HCT116 (cell line): ENCODE measurements around the gene SOCS3. TPM values are rescaled to one million over a fixed set of nuclear protein-coding genes. Genes with fewer than 3 reads are reported as not detected.

Experiments
- ATAC-seq: fragments of 200-7000 bp; cut with Tn5 transposase; 2 replicates; pipeline ENCODE4 v1.9.1; 2020; ENCODE audit warnings: mild to moderate bottlenecking, moderate library complexity
- BruUV-seq: library from RNA; stranded (reverse); fragments of 400-500 nt; replicated peaks from 2 replicates; lab custom pipeline; 2021; lab: Mats Ljungman, UMichigan
- CTCF ChIA-PET: fragments of 300-600 bp; sonication (Branson Sonifier 250); formaldehyde crosslinking; loops from one replicate; lab custom pipeline; 2021; ENCODE audit warnings: antibody characterized with exemption; lab: Charles Lee
- POLR2A ChIA-PET: fragments of 300-600, 350-600 bp; sonication (Branson Sonifier 250); formaldehyde crosslinking; loops from one replicate; lab custom pipeline; 2021; ENCODE audit warnings: antibody characterized with exemption; lab: Charles Lee
- RAD21 ChIA-PET, 2 experiments: fragments of 300-600 bp; sonication (Branson Sonifier 250); formaldehyde crosslinking; loops; one replicate each; lab custom pipeline; 2023; ENCODE audit warnings: low total read pairs in 2 of 2; ENCODE audit not compliant: uncharacterized antibody in 2 of 2, unreplicated experiment in 2 of 2, low non-redundant PET in 1 of 2; lab: Charles Lee
- DNase-seq: peaks from one replicate; pipeline ENCODE4 v3.0.0-alpha.2; 2010; ENCODE audit warnings: low read depth, low spot score
- H2AFZ ChIP-seq: fragments of 200-600 bp; shearing (Covaris generic), sonication (generic); 2 replicates; pipeline ENCODE4 v1.6.1; 2017; ENCODE audit warnings: low read depth, mixed run types, mixed read lengths, antibody characterized with exemption, low read length; ENCODE audit not compliant: poor library complexity, severe bottlenecking
- H3K27ac ChIP-seq: 2 replicates; pipeline ENCODE4 v1.5.1; 2012; ENCODE audit warnings: low read depth, low read length
- H3K27me3 ChIP-seq: fragments of 200-600 bp; sonication (generic); 2 replicates; pipeline ENCODE4 v1.6.1; 2016; ENCODE audit warnings: mixed run types, low read length, mixed read lengths; ENCODE audit not compliant: insufficient read depth
- H3K36me3 ChIP-seq, 2 experiments: fragments of 200-500 bp in 1 of 2; fragments of 200-600 bp in 1 of 2; sonication (Bioruptor generic) in 1 of 2; sonication (generic) in 1 of 2; 2 replicates each; pipeline versions ENCODE4 v1.5.1 to v1.6.1; 2014 to 2016; ENCODE audit warnings: low read length in 2 of 2, inconsistent platforms in 1 of 2, mixed read lengths in 1 of 2, mixed run types in 1 of 2; ENCODE audit not compliant: insufficient read depth in 2 of 2, control insufficient read depth in 1 of 2
- H3K4me1 ChIP-seq, 2 experiments: fragments of 200-600 bp in 1 of 2; sonication (generic) in 1 of 2; 2 replicates each; pipeline versions ENCODE4 v1.5.1 to v1.6.1; 2012 to 2017; ENCODE audit warnings: low read length in 2 of 2, inconsistent platforms in 1 of 2, mild to moderate bottlenecking in 1 of 2, mixed read lengths in 1 of 2, mixed run types in 1 of 2, moderate library complexity in 1 of 2; ENCODE audit not compliant: insufficient read depth in 2 of 2, control insufficient read depth in 1 of 2
- H3K4me2 ChIP-seq: fragments of 200-600 bp; sonication (generic); 2 replicates; pipeline ENCODE4 v1.6.1; 2017; ENCODE audit warnings: mixed run types, low read length, mixed read lengths
- H3K4me3 ChIP-seq, 2 experiments: fragments of 200-600 bp in 1 of 2; sonication (generic) in 1 of 2; replicated peaks in 1 of 2; 2 replicates each; pipeline ENCODE4 v1.5.1; 2011 to 2016; ENCODE audit warnings: low read length in 2 of 2, control low read depth in 1 of 2, low read depth in 1 of 2, mild to moderate bottlenecking in 1 of 2, mixed read lengths in 1 of 2, mixed run types in 1 of 2
- H3K79me2 ChIP-seq: fragments of 200-600 bp; sonication (generic); 2 replicates; pipeline ENCODE4 v1.6.1; 2017; ENCODE audit warnings: mild to moderate bottlenecking, mixed run types, low read length, moderate library complexity, mixed read lengths; ENCODE audit not compliant: insufficient read depth
- H3K9ac ChIP-seq: fragments of 200-600 bp; sonication (generic); 2 replicates; pipeline ENCODE4 v1.6.1; 2016; ENCODE audit warnings: low read length, mixed read lengths
- H3K9me2 ChIP-seq: fragments of 200-600 bp; sonication (generic), shearing (Covaris generic); 2 replicates; pipeline ENCODE4 v1.6.1; 2017; ENCODE audit warnings: mixed run types, mild to moderate bottlenecking, moderate library complexity; ENCODE audit not compliant: insufficient read depth
- H3K9me3 ChIP-seq, 2 experiments: fragments of 200-500 bp in 1 of 2; fragments of 200-600 bp in 1 of 2; sonication (Bioruptor generic) in 1 of 2; sonication (generic) in 1 of 2; 2 replicates each; pipeline ENCODE4 v1.6.1; 2014 to 2017; ENCODE audit warnings: low read length in 2 of 2, mixed read lengths in 2 of 2, inconsistent platforms in 1 of 2, low read depth in 1 of 2, mild to moderate bottlenecking in 1 of 2, mixed run types in 1 of 2, moderate library complexity in 1 of 2; ENCODE audit not compliant: control insufficient read depth in 1 of 2, insufficient read depth in 1 of 2
- H4K20me1 ChIP-seq: fragments of 200-600 bp; sonication (generic), shearing (Covaris generic); 2 replicates; pipeline ENCODE4 v1.6.1; 2017; ENCODE audit warnings: mixed run types, mild to moderate bottlenecking, moderate library complexity; ENCODE audit not compliant: insufficient read depth
- CEBPB ChIP-seq: IDR thresholded peaks from 2 replicates; pipeline ENCODE4 v1.6.1; 2012; ENCODE audit warnings: low read depth
- EGR1 ChIP-seq: IDR thresholded peaks from 2 replicates; pipeline ENCODE4 v1.6.1; 2012; ENCODE audit warnings: low read depth
- ELF1 ChIP-seq: IDR thresholded peaks from 2 replicates; pipeline ENCODE4 v1.6.1; 2012; ENCODE audit warnings: low read depth, borderline replicate concordance
- EZH2 ChIP-seq: fragments of 200-600 bp; sonication (generic); IDR thresholded peaks from 2 replicates; pipeline ENCODE4 v1.6.1; 2017; ENCODE audit warnings: antibody characterized with exemption, mixed run types
- EZH2phosphoT487 ChIP-seq: fragments of 200-600 bp; IDR thresholded peaks from 2 replicates; pipeline ENCODE4 v1.6.1; 2018; ENCODE audit warnings: antibody characterized with exemption, borderline replicate concordance
- FOSL1 ChIP-seq: IDR thresholded peaks from 2 replicates; pipeline ENCODE4 v1.6.1; 2012; ENCODE audit warnings: low read depth
- JUND ChIP-seq: IDR thresholded peaks from 2 replicates; pipeline ENCODE4 v1.6.1; 2012
- MAX ChIP-seq: IDR thresholded peaks from 2 replicates; pipeline ENCODE4 v1.6.1; 2012
- POLR2AphosphoS5 ChIP-seq: IDR thresholded peaks from 2 replicates; pipeline ENCODE4 v1.6.1; 2011; ENCODE audit warnings: mild to moderate bottlenecking, low read depth, low read length, moderate library complexity
- REST ChIP-seq: IDR thresholded peaks from 2 replicates; pipeline ENCODE4 v1.6.1; 2012; ENCODE audit warnings: low read depth
- SRF ChIP-seq: IDR thresholded peaks from 2 replicates; pipeline ENCODE4 v1.6.1; 2012; ENCODE audit warnings: low read depth
- TCF7L2 ChIP-seq: IDR thresholded peaks from 2 replicates; pipeline ENCODE4 v1.7.0; 2011; ENCODE audit warnings: borderline replicate concordance, inconsistent platforms; ENCODE audit not compliant: insufficient read depth, insufficient read length; ENCODE audit errors: extremely low read depth
- ZBTB33 ChIP-seq: IDR thresholded peaks from 2 replicates; pipeline ENCODE4 v1.6.1; 2011; ENCODE audit warnings: mild to moderate bottlenecking, low read length, moderate library complexity; ENCODE audit not compliant: insufficient replicate concordance; ENCODE audit errors: extremely low read depth
- ZFX ChIP-seq: fragments of 450-650 bp; IDR thresholded peaks from 2 replicates; pipeline ENCODE4 v1.6.1; 2017
- ZNF274 ChIP-seq: fragments of 200-500 bp; sonication (Bioruptor generic); IDR thresholded peaks from 2 replicates; pipeline ENCODE4 v1.6.1; 2014; ENCODE audit warnings: mild to moderate bottlenecking, low read depth, low read length, inconsistent platforms
- intact Hi-C: fragments of 100-400 bp; cut with micrococcal nuclease; formaldehyde crosslinking; loops from 2 replicates; pipeline ENCODE4 v1.10.0; 2022
- total RNA-seq: library from RNA; stranded (reverse); gene quantifications from one replicate; pipeline ENCODE4 v1.2.1, GENCODE V29; 2021; ENCODE audit not compliant: unreplicated experiment
- TF ChIP-seq, protein P1 (sequence below): IDR thresholded peaks from 2 replicates; pipeline ENCODE4 v1.6.1; 2012
- TF ChIP-seq, protein P2 (sequence below), 3 experiments: fragments of 200-600 bp in 1 of 3; sonication (generic) in 1 of 3; IDR thresholded peaks in 2 of 3; conservative IDR thresholded peaks in 1 of 3; 2 replicates each; pipeline ENCODE4 v1.5.1; 2012 to 2017; ENCODE audit warnings: low read depth in 2 of 3, low read length in 2 of 3, antibody characterized with exemption in 1 of 3, borderline replicate concordance in 1 of 3, control low read depth in 1 of 3, mild to moderate bottlenecking in 1 of 3, mixed read lengths in 1 of 3, mixed run types in 1 of 3, moderate library complexity in 1 of 3; ENCODE audit not compliant: insufficient read depth in 1 of 3

Gene SOCS3
- total RNA-seq, 1 experiment from 2014 or later: 26.7 TPM

GRCh38 chr17:78361225-78361701 is 1.4 kb upstream of the SOCS3 start:
- Histone ChIP-seq H3K27me3 (no peaks in the 10 kb centered on the region), H3K4me2 (peak overlapping the region; percentile 98), H4K20me1 (peaks cover 3% of the 10 kb centered on the region; the same call in 1 of the 2 replicates), H2AFZ (peak overlapping the region; percentile 64), H3K36me3 (peaks cover 15 to 22% of the 10 kb centered on the region in 2 experiments), H3K4me1 (peaks cover 13 to 53% of the 10 kb centered on the region in 2 experiments; a peak in 3 of 4 replicates), H3K9me2 (no peaks in the 10 kb centered on the region), H3K79me2 (peaks cover 33% of the 10 kb centered on the region), H3K9ac (peak overlapping the region; percentile 96), H3K27ac (no peak overlapping the region), H3K9me3 (no peaks in the 10 kb centered on the region), H3K4me3 (peak overlapping the region; percentile 86 to 96)
- intact Hi-C loops: loop anchor here (2.0 to 5.0 kb wide), 4 partner anchors 46 to 346 kb away; no protein-coding TSS in a partner anchor
- ChIA-PET RAD21 (interaction anchor here (0.6 to 1.6 kb wide), 9 partner anchors 17 to 219 kb away, joined by 3 to 9 read pairs (median 5); no protein-coding TSS in a partner anchor), POLR2A (interaction anchor here (0.7 to 3.4 kb wide), 9 partner anchors 12 to 421 kb away, joined by 3 to 21 read pairs (median 6); partner anchors contain the start of gene PGS1), CTCF (interaction anchor here (0.6 to 2.5 kb wide), 23 partner anchors 9 to 367 kb away, joined by 3 to 28 read pairs (median 6); no protein-coding TSS in a partner anchor)
- TSS peak; percentile 48 for BruUV-seq
- DNase-seq (no peak), ATAC-seq (0 out of 2 replicates have a peak, but pooled peaks have one; percentile 2)
- TF ChIP-seq ELF1 (no peak), POLR2AphosphoS5 (no peak), ZNF274 (no peak), JUND (no peak), TCF7L2 (no peak), FOSL1 (no peak), EGR1 (no peak), EZH2phosphoT487 (no peak), EZH2 (no peak), CEBPB (no peak), SRF (no peak), REST (no peak), MAX (no peak), ZBTB33 (no peak), ZFX (no peak)
- TF ChIP-seq, protein P1, sequence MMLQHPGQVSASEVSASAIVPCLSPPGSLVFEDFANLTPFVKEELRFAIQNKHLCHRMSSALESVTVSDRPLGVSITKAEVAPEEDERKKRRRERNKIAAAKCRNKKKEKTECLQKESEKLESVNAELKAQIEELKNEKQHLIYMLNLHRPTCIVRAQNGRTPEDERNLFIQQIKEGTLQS: no peak
- TF ChIP-seq, protein P2, sequence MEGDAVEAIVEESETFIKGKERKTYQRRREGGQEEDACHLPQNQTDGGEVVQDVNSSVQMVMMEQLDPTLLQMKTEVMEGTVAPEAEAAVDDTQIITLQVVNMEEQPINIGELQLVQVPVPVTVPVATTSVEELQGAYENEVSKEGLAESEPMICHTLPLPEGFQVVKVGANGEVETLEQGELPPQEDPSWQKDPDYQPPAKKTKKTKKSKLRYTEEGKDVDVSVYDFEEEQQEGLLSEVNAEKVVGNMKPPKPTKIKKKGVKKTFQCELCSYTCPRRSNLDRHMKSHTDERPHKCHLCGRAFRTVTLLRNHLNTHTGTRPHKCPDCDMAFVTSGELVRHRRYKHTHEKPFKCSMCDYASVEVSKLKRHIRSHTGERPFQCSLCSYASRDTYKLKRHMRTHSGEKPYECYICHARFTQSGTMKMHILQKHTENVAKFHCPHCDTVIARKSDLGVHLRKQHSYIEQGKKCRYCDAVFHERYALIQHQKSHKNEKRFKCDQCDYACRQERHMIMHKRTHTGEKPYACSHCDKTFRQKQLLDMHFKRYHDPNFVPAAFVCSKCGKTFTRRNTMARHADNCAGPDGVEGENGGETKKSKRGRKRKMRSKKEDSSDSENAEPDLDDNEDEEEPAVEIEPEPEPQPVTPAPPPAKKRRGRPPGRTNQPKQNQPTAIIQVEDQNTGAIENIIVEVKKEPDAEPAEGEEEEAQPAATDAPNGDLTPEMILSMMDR (IDR thresholded peaks at IDR 0.05 in 2 of 3, conservative IDR thresholded peaks at IDR 0.05 in 1 of 3; ENCODE audit: borderline replicate concordance in 1 of 3, insufficient read depth in 1 of 3, low read depth in 2 of 3, low read length in 2 of 3): no peak
